Fibroblast of villous mesenchyme (primary cell): Measurements from ENCODE around the gene TRIM39. TPM values are rescaled to one million over a fixed set of nuclear protein-coding genes. Genes with fewer than 3 reads are reported as not detected.
A peak's percentile ranks its signal among the peaks of the same experiment; 100 is the strongest.

Experiments used
- DNase-seq: peaks from one replicate; pipeline ENCODE4 v3.0.0-alpha.2; 2010; ENCODE audit warnings: low read depth
- H3K4me3 ChIP-seq: 2 replicates; pipeline ENCODE4 v1.5.1; 2011; ENCODE audit warnings: low read depth, mild to moderate bottlenecking, low read length
- CTCF ChIP-seq: IDR thresholded peaks from 2 replicates; pipeline ENCODE4 v1.5.1; 2012; ENCODE audit warnings: low read depth, mild to moderate bottlenecking, low read length; ENCODE audit not compliant: insufficient read depth
- total RNA-seq: library from RNA; depleted of rRNA; stranded (reverse); fragments of >200 nt; gene quantifications from 2 replicates; pipeline ENCODE4 v1.2.3, GENCODE V29; 2012

TRIM39 gene
- total RNA-seq, 1 donor: 10.8 TPM

DNA sequence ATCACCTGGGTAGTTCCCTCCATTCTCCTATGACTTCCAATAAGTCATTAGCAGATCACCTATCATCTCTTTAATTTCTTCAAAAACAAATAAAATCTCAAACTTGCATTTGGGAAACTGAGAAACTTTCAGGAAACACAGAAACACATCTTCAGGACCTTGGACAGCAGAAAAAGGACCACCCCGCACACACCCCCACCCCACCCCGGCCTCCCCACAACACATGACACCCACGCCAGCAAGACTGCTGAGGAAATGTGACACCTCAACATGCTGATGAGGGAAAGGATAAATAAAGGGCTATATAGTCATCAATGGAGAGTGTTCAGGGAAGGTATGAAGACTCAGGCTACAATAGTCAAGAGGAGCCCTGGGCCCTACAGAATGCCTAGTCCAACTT is 15.6 kb upstream of the TRIM39 start:
- no peak overlapping the region for H3K4me3 ChIP-seq
- TF ChIP-seq CTCF: no peak
- peak; percentile 7 for DNase-seq

DNA sequence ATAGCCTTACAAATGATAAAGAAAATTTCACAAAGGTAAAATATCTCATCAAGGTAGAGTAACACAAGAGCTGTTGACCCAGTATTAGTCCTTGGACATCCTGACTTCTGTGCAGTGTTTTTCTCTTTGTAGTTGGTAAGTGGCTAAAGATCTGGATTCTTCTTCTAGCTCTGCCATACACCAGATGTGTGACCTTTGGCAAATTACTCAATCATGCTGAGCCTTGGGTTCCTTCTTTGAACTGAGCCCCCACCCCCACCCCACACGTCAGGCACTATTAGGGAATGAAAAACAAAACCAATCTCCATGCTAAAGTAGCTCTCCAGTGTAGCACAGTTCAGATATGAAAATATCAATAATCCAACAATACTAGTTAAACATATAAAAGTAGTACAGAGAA is 15.1 kb upstream of the TRIM39 start:
- no peak for TF ChIP-seq CTCF
- H3K4me3 ChIP-seq: no peak overlapping the region
- peak; percentile 71 for DNase-seq

DNA sequence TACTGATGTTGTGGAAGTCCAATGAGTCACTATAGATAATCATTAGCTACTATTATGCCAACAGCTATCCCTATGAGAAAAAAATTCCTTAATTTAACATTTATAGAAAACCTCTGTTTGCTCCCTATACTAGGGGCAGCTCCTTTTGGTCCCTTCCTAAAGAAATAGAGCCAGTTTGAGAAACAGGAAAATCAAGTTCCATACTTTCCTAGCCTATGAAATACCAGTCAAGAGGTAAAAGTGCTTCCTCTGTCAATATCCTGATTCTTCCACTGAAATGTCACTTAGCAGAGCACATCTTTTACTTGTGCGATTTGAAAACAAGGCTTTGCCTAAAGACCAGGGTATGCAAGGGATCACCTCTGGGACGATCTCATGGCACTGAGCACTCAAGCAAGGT is 14.5 kb upstream of the TRIM39 start:
- TF ChIP-seq CTCF: no peak
- no peak overlapping the region for H3K4me3 ChIP-seq
- no peak for DNase-seq

GRCh38 chr6:30312676-30313321 is 13.9 kb upstream of the TRIM39 start:
- no peak for TF ChIP-seq CTCF
- H3K4me3 ChIP-seq: no peak overlapping the region
- DNase-seq: no peak

DNA sequence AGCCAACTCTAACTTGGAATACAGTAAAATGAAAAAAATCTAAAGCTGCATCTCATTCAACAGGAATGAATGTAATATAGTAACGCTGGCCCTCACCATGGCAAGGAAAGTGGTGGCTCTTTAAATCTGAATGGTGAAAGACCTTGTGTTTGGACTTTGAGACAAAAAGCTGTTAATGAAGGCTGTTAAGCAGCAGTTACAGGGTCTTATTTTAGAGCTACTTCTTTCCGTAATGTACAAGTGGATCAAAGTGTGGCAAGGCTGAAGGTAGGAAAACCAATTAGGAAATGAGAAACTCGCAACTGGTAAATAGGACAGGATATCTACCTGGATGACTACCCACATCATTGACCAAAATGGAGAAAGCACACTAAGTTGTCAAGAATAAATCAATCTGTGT is 11.6 kb upstream of the TRIM39 start:
- no peak overlapping the region for H3K4me3 ChIP-seq
- no peak for DNase-seq

DNA sequence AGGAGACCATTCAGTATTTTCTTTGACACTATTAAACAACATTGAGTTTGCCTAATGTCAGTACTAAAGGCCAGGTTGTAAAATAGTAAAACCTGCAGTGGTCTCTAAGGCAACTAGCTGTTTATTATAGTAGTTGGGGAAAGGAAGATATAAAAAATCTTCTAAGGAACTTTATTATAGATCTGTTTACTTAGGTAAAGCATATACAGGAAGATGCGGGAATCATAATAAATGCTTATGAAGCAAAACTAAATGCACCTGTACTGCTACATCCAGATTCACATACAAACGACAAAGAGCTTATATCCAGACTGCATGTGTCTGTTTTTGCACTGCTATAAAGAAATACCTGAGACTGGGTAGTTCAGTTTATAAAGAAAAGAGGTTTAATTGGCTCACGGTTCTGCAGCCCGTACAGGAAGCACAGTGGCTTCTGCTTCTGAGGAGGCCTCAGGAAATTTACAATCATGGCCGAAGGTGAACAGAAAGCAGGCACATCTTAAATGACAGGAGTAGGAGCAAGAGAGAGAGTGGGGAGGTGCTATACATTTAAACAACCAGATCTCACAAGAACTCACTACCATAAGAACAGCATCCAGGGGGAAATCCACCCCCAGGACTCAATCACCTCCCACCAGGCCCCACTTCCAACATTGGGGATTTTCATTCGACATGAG is 8.7 kb upstream of the TRIM39 start:
- no peak for DNase-seq
- no peak for TF ChIP-seq CTCF
- no peak overlapping the region for H3K4me3 ChIP-seq

More for the DNA sequence above, 11.6 kb upstream of the TRIM39 start:
- no peak for TF ChIP-seq CTCF
